ENCODE results near the gene TTC21A.

TTC21A gene

DNA sequence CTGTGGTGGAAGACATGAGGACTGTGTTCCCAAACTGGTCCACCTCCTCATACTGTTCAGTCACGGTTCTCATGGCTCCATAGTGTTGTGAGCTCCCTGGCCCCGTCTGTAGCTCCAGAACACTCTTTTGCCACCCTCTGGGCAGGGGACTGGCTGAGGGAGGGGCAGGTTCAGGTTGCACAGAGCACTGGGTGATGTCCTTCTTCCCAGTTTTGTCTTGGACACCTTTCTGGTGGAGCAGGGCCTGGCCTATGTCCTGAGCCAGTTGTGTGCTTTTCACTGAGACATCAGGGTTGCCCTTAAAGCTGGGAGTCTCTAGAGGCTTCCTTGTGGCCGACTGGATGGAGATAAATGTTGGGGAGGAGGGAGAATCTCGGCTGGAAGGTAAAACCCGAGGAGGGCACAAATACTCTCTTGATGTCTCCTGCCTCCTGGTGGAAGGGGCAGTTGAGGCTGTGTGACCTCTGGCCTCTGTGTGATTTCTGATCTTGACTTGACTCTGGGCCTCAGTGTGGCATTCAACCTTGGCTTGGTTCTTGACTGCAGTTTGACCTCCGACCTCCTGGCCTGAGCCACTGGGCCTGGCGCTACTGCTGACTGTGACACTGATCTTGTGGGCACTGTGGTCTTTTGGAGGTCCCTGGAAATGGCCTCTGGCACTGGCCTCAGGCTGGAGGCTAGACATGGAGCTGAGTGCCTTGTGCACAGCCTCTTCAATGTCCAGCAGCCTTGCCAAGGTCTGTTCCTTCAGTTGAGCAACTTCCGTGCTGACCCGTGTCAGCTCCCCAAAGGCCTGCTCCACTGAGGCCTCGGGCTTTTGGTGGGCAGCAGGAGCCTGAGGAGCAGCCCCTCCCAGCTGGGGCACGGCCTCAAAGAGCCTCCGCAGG lies 76.8 kb downstream of the TTC21A start:
- DNase-seq = no peak

GRCh38 chr3:39184968-39185285 lies 77.4 kb downstream of the TTC21A start:
- no peak for DNase-seq

GRCh38 chr3:39185326-39185958 lies 78.0 kb downstream of the TTC21A start:
- no peak for DNase-seq

DNA sequence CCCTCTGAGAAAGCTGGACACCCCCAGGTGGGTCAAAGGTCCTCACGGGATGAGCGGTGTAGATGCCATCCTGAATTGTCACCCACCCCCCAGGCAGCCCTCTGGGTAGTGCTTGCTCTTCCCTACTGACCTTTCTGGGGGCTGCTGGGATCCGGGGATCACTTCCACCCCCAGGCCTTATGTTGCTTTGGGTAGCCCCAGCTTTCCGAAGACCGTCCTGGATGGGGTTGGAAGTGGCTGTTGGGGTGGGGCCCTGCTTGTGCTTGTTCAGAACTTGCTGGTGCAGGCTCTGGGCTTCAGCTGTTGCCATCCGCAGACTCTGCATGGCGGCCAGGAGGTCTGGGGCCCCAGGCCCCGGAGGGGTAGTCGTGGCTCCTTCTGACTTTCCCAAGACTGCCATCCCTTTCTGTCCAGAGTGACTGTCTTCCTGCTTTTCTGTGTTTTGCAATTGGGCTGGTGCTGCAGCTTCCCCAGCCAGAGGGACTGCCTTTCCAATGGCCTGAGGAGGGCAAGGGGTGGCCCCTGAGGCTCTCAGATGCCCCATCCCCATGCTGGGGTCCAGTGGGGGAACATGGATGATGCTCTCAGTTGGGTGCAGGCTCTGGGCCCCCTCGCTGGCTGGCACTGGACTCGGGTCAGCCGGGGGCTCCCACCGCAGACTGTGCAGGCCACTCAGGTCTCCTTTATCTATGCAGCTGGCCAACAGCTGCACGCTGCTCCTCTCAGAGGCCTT lies 78.6 kb downstream of the TTC21A start:
- DNase-seq = no peak

- no peak for DNase-seq
Observed at GRCh38 chr3:39186692-39187151, 79.2 kb downstream of the TTC21A start.

- DNase-seq = no peak
Observed at GRCh38 chr3:39187372-39188155, 80.1 kb downstream of the TTC21A start.

Measured in NCI-H2029 treated with DMSO at 0.1 percent for 48 hours (cell line).